AG10803 (cell line): ENCODE results near the gene MRPS5.

Source experiments
- DNase-seq: peaks from one replicate; pipeline ENCODE4 v3.0.0; 2010; ENCODE audit warnings: low read depth
- H3K4me3 ChIP-seq: 2 replicates; pipeline ENCODE4 v1.5.1; 2011; ENCODE audit warnings: mild to moderate bottlenecking, low read length, control low read depth
- TF ChIP-seq, protein P1 (sequence below): conservative IDR thresholded peaks from 2 replicates; pipeline ENCODE4 v1.5.1; 2011; ENCODE audit warnings: mild to moderate bottlenecking, low read length, control low read depth, inconsistent platforms

The MRPS5 gene

DNA sequence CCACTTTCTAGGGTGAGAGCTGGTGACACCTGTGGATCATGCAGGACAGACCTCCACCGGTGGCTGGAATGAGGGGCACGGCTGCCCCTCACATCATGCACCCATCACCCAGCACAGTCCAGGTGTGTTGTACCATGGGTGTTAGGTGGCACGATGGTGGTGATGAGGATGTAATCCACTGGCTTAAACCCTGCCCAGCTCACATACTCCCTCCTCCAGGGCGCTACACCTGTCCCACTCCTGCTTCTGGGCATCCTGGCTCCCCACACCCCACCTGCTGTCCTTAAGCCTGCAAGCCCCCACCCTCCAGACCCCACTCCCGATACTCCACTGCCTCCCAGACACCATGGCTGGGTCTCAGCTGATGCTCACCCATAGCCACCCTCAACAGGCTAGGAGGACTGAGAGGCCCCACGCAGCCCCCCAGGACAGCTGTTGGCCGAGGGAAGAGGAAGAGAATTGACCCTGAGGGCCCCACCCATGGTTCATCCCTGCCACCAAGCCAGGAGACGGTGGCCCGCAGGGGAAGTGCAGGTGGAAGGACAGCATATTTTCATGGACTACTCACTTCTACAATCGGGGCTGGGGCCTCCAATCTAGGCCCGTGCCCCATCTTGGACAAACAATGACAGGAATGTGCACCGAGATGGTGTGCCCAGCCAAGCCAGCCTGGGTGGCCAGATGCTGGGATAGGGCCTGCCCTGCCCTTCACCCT is 61.8 kb downstream of the MRPS5 start:
- no peak overlapping the region for H3K4me3 ChIP-seq
- DNase-seq = no peak
- TF ChIP-seq, protein P1, sequence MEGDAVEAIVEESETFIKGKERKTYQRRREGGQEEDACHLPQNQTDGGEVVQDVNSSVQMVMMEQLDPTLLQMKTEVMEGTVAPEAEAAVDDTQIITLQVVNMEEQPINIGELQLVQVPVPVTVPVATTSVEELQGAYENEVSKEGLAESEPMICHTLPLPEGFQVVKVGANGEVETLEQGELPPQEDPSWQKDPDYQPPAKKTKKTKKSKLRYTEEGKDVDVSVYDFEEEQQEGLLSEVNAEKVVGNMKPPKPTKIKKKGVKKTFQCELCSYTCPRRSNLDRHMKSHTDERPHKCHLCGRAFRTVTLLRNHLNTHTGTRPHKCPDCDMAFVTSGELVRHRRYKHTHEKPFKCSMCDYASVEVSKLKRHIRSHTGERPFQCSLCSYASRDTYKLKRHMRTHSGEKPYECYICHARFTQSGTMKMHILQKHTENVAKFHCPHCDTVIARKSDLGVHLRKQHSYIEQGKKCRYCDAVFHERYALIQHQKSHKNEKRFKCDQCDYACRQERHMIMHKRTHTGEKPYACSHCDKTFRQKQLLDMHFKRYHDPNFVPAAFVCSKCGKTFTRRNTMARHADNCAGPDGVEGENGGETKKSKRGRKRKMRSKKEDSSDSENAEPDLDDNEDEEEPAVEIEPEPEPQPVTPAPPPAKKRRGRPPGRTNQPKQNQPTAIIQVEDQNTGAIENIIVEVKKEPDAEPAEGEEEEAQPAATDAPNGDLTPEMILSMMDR = no peak

DNA sequence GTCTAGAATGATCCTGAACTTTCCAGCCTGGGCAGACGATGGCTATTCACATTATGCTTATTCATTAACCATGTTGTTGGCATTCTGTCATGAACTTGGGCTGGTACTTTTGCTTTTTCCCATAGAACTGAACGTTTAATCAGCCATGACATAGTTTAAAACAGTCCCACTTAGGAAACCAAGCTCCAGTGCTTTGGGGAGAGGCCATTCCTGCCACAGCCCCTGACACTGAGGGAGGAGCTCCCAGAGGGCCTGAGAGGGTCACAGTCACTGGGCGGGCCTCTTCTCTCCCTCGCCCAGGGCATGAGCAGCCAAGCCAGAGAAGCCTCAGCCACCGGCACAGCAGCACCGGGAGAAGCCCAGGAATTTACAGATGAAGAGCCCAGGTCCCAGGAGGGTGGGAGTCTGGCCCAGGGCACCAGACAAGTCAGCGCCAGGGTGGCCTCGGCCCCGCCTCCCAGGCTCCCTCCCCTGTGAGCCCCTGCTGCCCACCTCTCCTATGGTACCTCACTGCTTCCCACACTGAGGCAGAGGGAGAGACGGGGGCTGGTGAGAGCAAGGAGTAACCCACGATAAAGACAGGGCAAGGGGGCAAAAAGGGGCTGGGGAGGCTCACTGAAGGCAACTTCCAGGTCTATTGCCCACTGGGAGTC is 62.5 kb downstream of the MRPS5 start:
- TF ChIP-seq, protein P1 = no peak
- no peak for DNase-seq
- no peak overlapping the region for H3K4me3 ChIP-seq

DNA sequence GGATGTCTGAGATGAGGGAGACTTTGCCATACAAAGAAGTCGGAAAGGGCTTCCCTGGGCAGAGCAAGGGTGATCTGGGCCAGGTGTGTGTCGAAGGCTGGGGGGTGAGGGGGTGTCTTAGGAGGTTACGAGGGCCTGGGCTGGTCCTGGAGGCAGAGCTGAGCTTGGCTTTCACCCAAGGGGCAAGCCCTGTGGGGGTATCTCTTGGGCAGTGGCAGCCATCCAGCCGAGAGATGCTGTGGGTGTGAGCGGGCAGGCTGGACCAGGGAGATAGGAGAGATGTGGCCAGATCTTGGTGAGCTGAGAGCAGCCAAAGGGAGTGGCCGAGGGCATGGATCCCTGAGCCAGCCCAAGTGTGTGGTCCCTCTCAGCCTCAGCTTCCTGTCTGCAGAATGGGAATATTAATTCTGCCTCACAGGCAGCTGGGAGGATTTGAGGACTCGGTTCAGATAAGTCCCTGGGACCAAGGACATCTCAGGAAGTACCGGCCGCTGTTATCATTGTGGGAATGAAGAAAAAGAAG is 63.1 kb downstream of the MRPS5 start:
- no peak for DNase-seq
- H3K4me3 ChIP-seq = no peak overlapping the region

DNA sequence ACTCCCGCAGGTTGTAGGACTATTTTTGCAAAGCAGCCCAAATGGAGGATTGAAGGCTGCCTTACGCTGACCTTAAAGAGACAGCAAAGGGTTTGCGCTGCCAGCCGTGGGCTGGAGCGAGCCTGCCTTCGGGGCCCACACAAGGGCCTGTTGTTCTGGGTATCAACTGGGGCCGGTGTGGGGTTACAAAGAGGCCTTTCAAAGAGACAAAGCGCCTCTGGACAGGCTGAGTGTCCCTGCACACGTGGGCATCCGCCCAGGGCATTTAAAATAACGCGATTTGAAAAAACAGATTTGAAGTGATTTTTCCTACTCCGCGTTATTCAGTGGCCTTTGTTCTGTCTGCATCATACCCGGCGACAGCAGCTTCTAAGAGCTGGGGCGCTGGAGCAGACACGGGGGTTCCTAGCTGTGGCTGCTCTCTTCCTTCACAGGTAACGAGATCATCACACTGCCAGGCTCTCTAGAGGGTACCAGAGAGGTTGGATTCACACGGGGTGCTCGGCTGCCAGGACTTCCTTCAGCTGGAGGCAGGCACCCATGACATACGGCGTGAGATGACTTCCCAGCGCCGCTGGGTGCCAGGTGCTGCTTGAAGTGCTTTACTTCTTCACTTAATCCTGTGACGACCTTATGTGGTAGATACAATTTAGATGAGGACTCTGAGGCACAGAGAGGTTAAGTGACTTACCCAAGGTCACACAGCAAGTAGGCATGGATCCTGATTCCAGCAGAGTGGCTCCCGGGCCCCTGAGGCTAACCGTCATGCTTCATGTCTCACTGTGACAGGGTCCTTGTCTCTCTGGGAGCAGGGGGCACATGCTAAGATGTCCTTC is 63.9 kb downstream of the MRPS5 start:
- DNase-seq = no peak
- no peak overlapping the region for H3K4me3 ChIP-seq
- TF ChIP-seq, protein P1 = no peak

More for the DNA sequence above, 63.1 kb downstream of the MRPS5 start:
- TF ChIP-seq, protein P1 = no peak

DNA sequence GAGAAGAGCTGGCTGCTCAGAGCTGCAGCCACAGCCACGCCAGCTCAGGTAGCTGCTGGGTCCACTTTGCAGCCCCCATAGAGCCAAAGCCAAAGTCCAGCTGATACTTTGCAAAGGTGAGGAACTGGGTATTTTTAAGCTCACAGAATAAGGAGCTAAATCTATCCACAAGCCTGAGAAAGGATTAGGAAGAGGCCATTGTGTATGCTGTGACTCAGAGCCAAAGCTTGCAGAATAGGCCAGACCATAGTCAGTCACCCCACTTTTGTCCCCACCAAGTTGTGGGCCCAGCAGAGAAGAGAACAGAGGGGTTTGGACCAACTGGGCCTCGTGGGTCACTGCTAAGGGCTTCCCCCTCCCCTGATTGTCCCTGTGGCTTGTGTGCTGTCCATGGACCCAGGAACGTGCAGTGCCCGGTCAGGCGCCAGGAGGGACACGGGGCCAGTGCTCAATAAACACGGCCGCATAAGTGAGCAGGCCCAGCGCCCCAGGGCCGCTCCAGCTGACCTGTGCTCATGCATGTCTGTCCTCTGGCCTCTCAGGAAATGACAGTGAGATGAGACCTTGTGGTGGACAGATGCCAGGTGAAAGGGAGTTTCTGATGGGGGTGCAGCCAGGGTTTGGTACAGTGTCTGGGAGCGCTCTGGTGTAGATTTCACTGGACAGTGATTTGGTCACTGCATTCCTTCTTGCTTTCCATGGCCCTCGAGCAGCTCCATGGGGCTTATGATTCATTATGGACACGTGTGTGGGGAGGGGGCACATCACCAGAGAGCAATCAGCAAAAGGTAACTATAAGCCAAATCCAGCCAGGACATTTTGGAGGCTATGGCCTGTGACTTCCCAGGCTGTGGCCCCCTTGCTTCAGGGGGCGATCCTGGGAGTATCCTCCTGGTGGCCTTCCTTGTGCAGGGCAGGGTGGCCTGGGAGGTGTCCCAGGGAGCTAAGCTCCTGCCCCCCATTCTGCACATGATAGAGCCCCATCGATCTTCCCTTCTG is 64.8 kb downstream of the MRPS5 start:
- no peak overlapping the region for H3K4me3 ChIP-seq
- no peak for DNase-seq
- TF ChIP-seq, protein P1 = no peak

DNA sequence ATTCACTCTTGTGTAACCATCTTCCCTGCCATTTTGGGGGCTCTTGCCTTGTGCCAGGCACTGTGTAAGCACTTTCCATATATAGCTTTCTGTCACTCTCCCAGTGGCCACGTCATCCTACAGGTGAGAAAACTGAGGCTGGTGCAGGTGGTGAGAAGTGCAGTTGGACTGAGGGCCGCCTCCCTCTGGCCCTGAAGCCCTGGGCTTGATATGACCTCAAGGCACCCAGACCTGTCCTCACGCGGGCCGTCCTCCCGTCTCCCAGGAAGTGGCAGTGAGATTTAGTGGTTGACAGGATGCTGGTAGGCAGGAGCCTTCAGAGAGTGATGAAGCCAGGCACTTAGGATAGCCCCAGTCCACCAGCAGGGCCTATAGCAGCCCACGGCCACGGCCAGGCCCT is 65.6 kb downstream of the MRPS5 start:
- TF ChIP-seq, protein P1 = no peak
- DNase-seq = no peak

More for the DNA sequence above, 65.6 kb downstream of the MRPS5 start:
- no peak overlapping the region for H3K4me3 ChIP-seq
